Measurements from ENCODE around the gene CPNE4. TPM values are rescaled to one million over a fixed set of nuclear protein-coding genes. Genes with fewer than 3 reads are reported as not detected.

CPNE4 gene
- polyA plus RNA-seq, 4 donors = 0.35 to 0.82 (median 0.51) TPM

- DNase-seq (ENCODE audit: low read depth in 4 of 4, low spot score in 2 of 4) = no peak
Measured at GRCh38 chr3:131749826-131750225, 285.0 kb downstream of the CPNE4 start.

GRCh38 chr3:131747466-131747865 is 287.3 kb downstream of the CPNE4 start:
- no peak for DNase-seq (ENCODE audit: low read depth in 4 of 4, low spot score in 2 of 4)

- no peak for DNase-seq (ENCODE audit: low read depth in 4 of 4, low spot score in 2 of 4)
Measured at GRCh38 chr3:131744765-131745164, 290.0 kb downstream of the CPNE4 start.

- no peak for DNase-seq (ENCODE audit: low read depth in 4 of 4, low spot score in 2 of 4)
Measured at GRCh38 chr3:131743126-131743525, 291.7 kb downstream of the CPNE4 start.

GRCh38 chr3:131739211-131739610 is 295.6 kb downstream of the CPNE4 start:
- DNase-seq (ENCODE audit: low read depth in 4 of 4, low spot score in 2 of 4) = no peak

GRCh38 chr3:131738095-131738494 is 296.7 kb downstream of the CPNE4 start:
- DNase-seq (ENCODE audit: low read depth in 4 of 4, low spot score in 2 of 4) = no peak

GRCh38 chr3:131735544-131735943 is 299.3 kb downstream of the CPNE4 start:
- DNase-seq (ENCODE audit: low read depth in 4 of 4, low spot score in 2 of 4) = no peak

- DNase-seq (ENCODE audit: low read depth in 4 of 4, low spot score in 2 of 4) = no peak
Measured at GRCh38 chr3:131735116-131735515, 299.7 kb downstream of the CPNE4 start.

GRCh38 chr3:131733086-131733841 is 301.6 kb downstream of the CPNE4 start:
- DNase-seq (ENCODE audit: low read depth in 4 of 4, low spot score in 2 of 4) = no peak

- no peak for DNase-seq (ENCODE audit: low read depth in 4 of 4, low spot score in 2 of 4)
Measured at GRCh38 chr3:131731709-131732108, 303.1 kb downstream of the CPNE4 start.

- DNase-seq (ENCODE audit: low read depth in 4 of 4, low spot score in 2 of 4) = no peak
Measured at GRCh38 chr3:131730581-131730980, 304.2 kb downstream of the CPNE4 start.

GRCh38 chr3:131729643-131730017 is 305.2 kb downstream of the CPNE4 start:
- DNase-seq (ENCODE audit: low read depth in 4 of 4, low spot score in 2 of 4) = no peak

GRCh38 chr3:131728898-131729642 is 305.7 kb downstream of the CPNE4 start:
- no peak for DNase-seq (ENCODE audit: low read depth in 4 of 4, low spot score in 2 of 4)

- no peak for DNase-seq (ENCODE audit: low read depth in 4 of 4, low spot score in 2 of 4)
Measured at GRCh38 chr3:131725414-131725813, 309.4 kb downstream of the CPNE4 start.

- no peak for DNase-seq (ENCODE audit: low read depth in 4 of 4, low spot score in 2 of 4)
Measured at GRCh38 chr3:131723343-131723742, 311.5 kb downstream of the CPNE4 start.

- DNase-seq (ENCODE audit: low read depth in 4 of 4, low spot score in 2 of 4) = no peak
Measured at GRCh38 chr3:131717493-131717892, 317.3 kb downstream of the CPNE4 start.

- DNase-seq (ENCODE audit: low read depth in 4 of 4, low spot score in 2 of 4) = no peak
Measured at GRCh38 chr3:131716943-131717342, 317.9 kb downstream of the CPNE4 start.

GRCh38 chr3:131716007-131716406 is 318.8 kb downstream of the CPNE4 start:
- no peak for DNase-seq (ENCODE audit: low read depth in 4 of 4, low spot score in 2 of 4)

GRCh38 chr3:131714585-131715220 is 320.1 kb downstream of the CPNE4 start:
- no peak for DNase-seq (ENCODE audit: low read depth in 4 of 4, low spot score in 2 of 4)

GRCh38 chr3:131713416-131714123 is 321.2 kb downstream of the CPNE4 start:
- DNase-seq (ENCODE audit: low read depth in 4 of 4, low spot score in 2 of 4) = no peak

GRCh38 chr3:131712662-131713061 is 322.2 kb downstream of the CPNE4 start:
- DNase-seq (ENCODE audit: low read depth in 4 of 4, low spot score in 2 of 4) = no peak

All from left renal cortex interstitium (tissue), 4 donors.